Spleen (tissue), 7 donors: Measurements from ENCODE around the gene KCNAB1.

ENCODE experiments used
- CTCF ChIP-seq, 11 experiments: fragments of 200-600 bp in 7 of 11; fragments of 450-650 bp in 4 of 11; sonication (generic) in 4 of 11; IDR thresholded peaks in 8 of 11; conservative IDR thresholded peaks in 3 of 11; 1 replicate in 7 of 11; 2 replicates in 4 of 11; pipeline versions ENCODE4 v1.4.0 to v1.8.0; 2016 to 2021; ENCODE audit warnings: antibody characterized with exemption in 11 of 11, inconsistent platforms in 4 of 11, mild to moderate bottlenecking in 1 of 11
- POLR2A ChIP-seq, 3 donors: fragments of 450-650 bp; IDR thresholded peaks; one replicate each; pipeline ENCODE4 v1.5.1; 2017; ENCODE audit warnings: antibody characterized with exemption in 3 of 3, mild to moderate bottlenecking in 1 of 3
- POLR2AphosphoS5 ChIP-seq, 3 donors: sonication (generic); formaldehyde crosslinking; IDR thresholded peaks; one replicate each; pipeline ENCODE4 v1.5.1; 2017; ENCODE audit warnings: antibody characterized with exemption in 3 of 3
- donor health status: DM: no; HTN: no; CAD: no; lungs with moderate emphysema.
- donor health status: DM: no; HTN: no; CAD: no.
- donor health status: DM: no; HTN: no; CAD: no.

GRCh38 chr3:156172536-156172935, 52.2 kb downstream of the KCNAB1 start:
- TF ChIP-seq CTCF (IDR thresholded peaks at IDR 0.05 in 8 of 11, conservative IDR thresholded peaks at IDR 0.05 in 3 of 11), result no peak
- TF ChIP-seq POLR2A (IDR thresholded peaks at IDR 0.05), result no peak
- TF ChIP-seq POLR2AphosphoS5 (IDR thresholded peaks at IDR 0.05), result no peak
